GM18909 (cell line): ENCODE data around the gene SEZ6L.

Experiments
- ATAC-seq: cut with Tn5 transposase; IDR thresholded peaks from one replicate; pipeline ENCODE4 v1.9.1; 2021; ENCODE audit warnings: mild to moderate bottlenecking; ENCODE audit not compliant: unreplicated experiment, poor library complexity

SEZ6L gene

GRCh38 chr22:26409719-26410335 is 240.6 kb downstream of the SEZ6L start:
- ATAC-seq, result no peak

GRCh38 chr22:26410386-26410785 is 241.1 kb downstream of the SEZ6L start:
- ATAC-seq, result no peak

GRCh38 chr22:26414347-26414746 is 245.1 kb downstream of the SEZ6L start:
- ATAC-seq, result no peak

GRCh38 chr22:26416256-26416655 is 247.0 kb downstream of the SEZ6L start:
- ATAC-seq, result no peak

- no peak for ATAC-seq
Measured at GRCh38 chr22:26416670-26417276, 247.5 kb downstream of the SEZ6L start.

GRCh38 chr22:26417406-26417805 is 248.1 kb downstream of the SEZ6L start:
- ATAC-seq, result no peak

GRCh38 chr22:26418620-26419019 is 249.4 kb downstream of the SEZ6L start:
- no peak for ATAC-seq

GRCh38 chr22:26426924-26427323 is 257.7 kb downstream of the SEZ6L start:
- no peak for ATAC-seq

GRCh38 chr22:26428515-26429457 is 259.5 kb downstream of the SEZ6L start, which contains the start of gene ASPHD2:
ASPHD2 (plus strand) TSS chr22:26429260; CDS start chr22:26433616, 4,356 bp downstream.
- peak; percentile 68 for ATAC-seq

- peak; percentile 4 for ATAC-seq
Measured at GRCh38 chr22:26429458-26430286, 260.4 kb downstream of the SEZ6L start.

GRCh38 chr22:26430600-26430999 is 261.3 kb downstream of the SEZ6L start:
- no peak for ATAC-seq

GRCh38 chr22:26431261-26431995 is 262.2 kb downstream of the SEZ6L start:
- no peak for ATAC-seq

GRCh38 chr22:26432619-26433311 is 263.5 kb downstream of the SEZ6L start:
- ATAC-seq, result peak; percentile 35
